Esophagus squamous epithelium (tissue), 5 donors: ENCODE measurements around the gene TNIP1. TPM values are rescaled to one million over a fixed set of nuclear protein-coding genes. Genes with fewer than 3 reads are reported as not detected.

Experiments used
- DNase-seq: peaks from one replicate; lab custom pipeline; 2025; lab: John Stamatoyannopoulos, UW
- H3K27ac ChIP-seq, 4 donors: fragments of 200-600 bp; sonication (generic); one replicate each; pipeline ENCODE4 v1.5.1; 2016 to 2019; ENCODE audit warnings: mild to moderate bottlenecking in 1 of 4
- H3K27me3 ChIP-seq, 4 donors: fragments of 200-600 bp; sonication (generic); 1 replicate in 3 of 4; 2 replicates in 1 of 4; pipeline versions ENCODE4 v1.5.1 to v1.6.0; 2017 to 2021; ENCODE audit warnings: antibody characterized with exemption in 1 of 4
- H3K36me3 ChIP-seq, 3 donors: fragments of 200-600 bp; sonication (generic); one replicate each; pipeline ENCODE4 v1.5.1; 2016 to 2019
- H3K4me1 ChIP-seq, 3 donors: fragments of 200-600 bp; sonication (generic); one replicate each; pipeline ENCODE4 v1.5.1; 2017 to 2019
- H3K4me3 ChIP-seq, 4 donors: fragments of 200-600 bp; sonication (generic); 1 replicate in 3 of 4; 2 replicates in 1 of 4; pipeline ENCODE4 v1.5.1; 2016 to 2019; ENCODE audit warnings: mild to moderate bottlenecking in 2 of 4, moderate library complexity in 1 of 4
- H3K9me3 ChIP-seq, 3 donors: fragments of 200-600 bp; sonication (generic); one replicate each; pipeline ENCODE4 v1.5.1; 2016 to 2019
- POLR2A ChIP-seq, 4 donors: fragments of 450-650 bp; IDR thresholded peaks; one replicate each; pipeline ENCODE4 v1.6.1; 2017; ENCODE audit warnings: antibody characterized with exemption in 4 of 4, mild to moderate bottlenecking in 4 of 4, moderate library complexity in 3 of 4
- WGBS, 2 donors: methylation state at CpG; one replicate each; pipeline ENCODE4 v1.1.5; 2018; 5-methylcytosine and 5-hydroxymethylcytosine counted together
- intact Hi-C: fragments of 100-400 bp; cut with DNase I; formaldehyde crosslinking; loops from one replicate; pipeline ENCODE4 v1.15.0; 2022
- total RNA-seq, 4 donors: library from RNA; depleted of rRNA; stranded (reverse); fragments of >200 nt; gene quantifications; one replicate each; pipeline ENCODE4 v1.1.0, GENCODE V29; 2016
- TF ChIP-seq, protein P1 (sequence below), 6 experiments: fragments of 450-650 bp in 4 of 6; fragments of 200-600 bp in 2 of 6; sonication (generic) in 2 of 6; IDR thresholded peaks; one replicate each; pipeline ENCODE4 v1.5.1; 2016 to 2019; ENCODE audit warnings: antibody characterized with exemption in 6 of 6, mild to moderate bottlenecking in 4 of 6, moderate library complexity in 4 of 6
- donor health status: DM: yes; HTN: yes; CAD: no.

The TNIP1 gene
- total RNA-seq, 4 donors from 2014 or later: 55.5 to 109 (median 95.4) TPM

GRCh38 chr5:151007430-151008209 is 73.2 kb downstream of the TNIP1 start:
- Histone ChIP-seq H3K4me3 (no peak overlapping the region), H3K27ac (peak overlapping the region; percentile 30 to 93 (median 78)), H3K27me3 (no peaks in the 10 kb centered on the region), H3K9me3 (no peaks in the 10 kb centered on the region), H3K4me1 (peaks cover 10 to 62% (median 31%) of the 10 kb centered on the region in 3 donors), H3K36me3 (no peaks in the 10 kb centered on the region)
- 59 to 72% methylated on average over 7 of the region's 7 CpGs for WGBS, 2 donors
- intact Hi-C loops: no loop called here
- TF ChIP-seq, protein P1, sequence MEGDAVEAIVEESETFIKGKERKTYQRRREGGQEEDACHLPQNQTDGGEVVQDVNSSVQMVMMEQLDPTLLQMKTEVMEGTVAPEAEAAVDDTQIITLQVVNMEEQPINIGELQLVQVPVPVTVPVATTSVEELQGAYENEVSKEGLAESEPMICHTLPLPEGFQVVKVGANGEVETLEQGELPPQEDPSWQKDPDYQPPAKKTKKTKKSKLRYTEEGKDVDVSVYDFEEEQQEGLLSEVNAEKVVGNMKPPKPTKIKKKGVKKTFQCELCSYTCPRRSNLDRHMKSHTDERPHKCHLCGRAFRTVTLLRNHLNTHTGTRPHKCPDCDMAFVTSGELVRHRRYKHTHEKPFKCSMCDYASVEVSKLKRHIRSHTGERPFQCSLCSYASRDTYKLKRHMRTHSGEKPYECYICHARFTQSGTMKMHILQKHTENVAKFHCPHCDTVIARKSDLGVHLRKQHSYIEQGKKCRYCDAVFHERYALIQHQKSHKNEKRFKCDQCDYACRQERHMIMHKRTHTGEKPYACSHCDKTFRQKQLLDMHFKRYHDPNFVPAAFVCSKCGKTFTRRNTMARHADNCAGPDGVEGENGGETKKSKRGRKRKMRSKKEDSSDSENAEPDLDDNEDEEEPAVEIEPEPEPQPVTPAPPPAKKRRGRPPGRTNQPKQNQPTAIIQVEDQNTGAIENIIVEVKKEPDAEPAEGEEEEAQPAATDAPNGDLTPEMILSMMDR (IDR thresholded peaks at IDR 0.05): no peak
- TF ChIP-seq POLR2A (IDR thresholded peaks at IDR 0.05): no peak
- DNase-seq: no peak

DNA sequence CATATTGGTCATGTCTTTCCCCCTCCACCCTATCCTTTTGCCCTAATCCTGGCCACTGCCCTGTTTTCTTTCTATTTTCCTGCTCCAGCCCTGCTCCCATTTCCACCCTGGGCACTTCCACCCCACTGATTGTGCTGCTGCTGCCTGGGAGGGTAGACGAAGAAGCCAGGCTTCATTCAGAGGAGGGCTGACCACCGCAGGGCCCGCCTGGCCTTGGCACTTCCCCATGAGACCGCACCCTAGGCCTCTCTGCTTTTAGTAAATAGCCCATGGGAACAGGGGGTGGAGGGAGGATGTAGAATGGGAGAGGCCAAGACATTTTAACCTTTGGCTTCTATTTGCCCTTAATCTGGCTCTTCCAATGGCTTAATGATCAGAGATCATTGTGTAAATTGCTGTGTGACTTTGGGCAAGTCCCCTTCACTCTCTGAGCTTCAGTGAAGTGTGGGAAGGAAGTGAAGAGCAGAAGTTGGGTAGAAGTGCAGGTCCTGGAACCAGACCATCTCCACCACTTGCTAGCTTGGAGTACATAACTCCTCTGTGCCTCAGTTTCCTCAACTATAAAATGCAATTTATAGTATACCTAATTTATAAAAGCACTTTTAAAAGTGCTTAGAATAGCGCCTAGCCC is 74.0 kb downstream of the TNIP1 start:
- Histone ChIP-seq H3K27ac (peak overlapping the region; percentile 37 to 93 (median 78)), H3K9me3 (no peaks in the 10 kb centered on the region), H3K36me3 (no peaks in the 10 kb centered on the region), H3K4me1 (peaks cover 10 to 64% (median 31%) of the 10 kb centered on the region in 3 donors), H3K27me3 (no peaks in the 10 kb centered on the region), H3K4me3 (peak overlapping the region in 1 of 4 donors; percentile 15)
- DNase-seq: no peak
- WGBS, 2 donors: 77 to 100% methylated on average over 1 to 4 of the region's 5 CpGs
- TF ChIP-seq, protein P1 (IDR thresholded peaks at IDR 0.05): no peak
- TF ChIP-seq POLR2A (IDR thresholded peaks at IDR 0.05): no peak
- intact Hi-C loops: no loop called here

DNA sequence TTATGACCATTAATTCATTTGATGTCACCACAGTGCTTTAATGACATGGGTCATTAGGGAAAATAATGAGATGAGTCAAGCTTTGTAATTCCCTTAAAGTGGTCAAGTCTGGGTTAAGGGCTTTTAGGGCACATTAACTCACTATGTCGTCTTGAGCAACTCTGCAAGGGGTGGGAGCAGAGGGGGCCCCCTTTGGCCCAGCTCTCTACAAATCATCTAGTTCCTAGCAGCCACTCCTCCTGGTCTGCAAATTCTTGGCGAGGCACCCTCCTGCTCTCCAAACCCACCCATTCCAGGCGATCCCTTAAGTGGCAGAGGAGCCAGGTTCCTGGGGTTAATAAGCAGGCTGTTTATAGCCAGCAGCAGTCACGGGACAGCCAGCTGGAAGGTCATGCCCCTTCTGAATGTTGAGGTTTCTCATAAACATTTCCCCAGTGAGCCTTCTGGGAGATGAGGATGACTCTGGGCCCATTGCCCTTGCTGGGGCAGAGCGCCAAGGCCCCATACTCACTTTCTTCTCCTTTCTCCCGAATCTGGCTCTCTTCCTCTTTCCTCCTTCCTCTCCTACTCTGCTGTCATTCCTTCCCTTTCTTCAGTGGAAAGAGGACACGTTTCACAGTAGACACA is 74.8 kb downstream of the TNIP1 start:
- intact Hi-C loops: no loop called here
- 35 to 54% methylated on average over 4 to 6 of the region's 7 CpGs for WGBS, 2 donors
- TF ChIP-seq POLR2A (IDR thresholded peaks at IDR 0.05): no peak
- TF ChIP-seq, protein P1 (IDR thresholded peaks at IDR 0.05): no peak
- Histone ChIP-seq H3K4me3 (peak overlapping the region in 1 of 4 donors; percentile 31), H3K9me3 (no peaks in the 10 kb centered on the region), H3K4me1 (peaks cover 10 to 64% (median 31%) of the 10 kb centered on the region in 3 donors), H3K27ac (peak overlapping the region; percentile 64 to 93 (median 78)), H3K27me3 (no peaks in the 10 kb centered on the region), H3K36me3 (no peaks in the 10 kb centered on the region)
- no peak for DNase-seq

GRCh38 chr5:151005187-151005949 is 75.5 kb downstream of the TNIP1 start:
- intact Hi-C loops: no loop called here
- H3K36me3 ChIP-seq: no peaks in the 10 kb centered on the region
- H3K27ac ChIP-seq: peak overlapping the region; percentile 64 to 93 (median 78)
- H3K27me3 ChIP-seq: no peaks in the 10 kb centered on the region
- DNase-seq: no peak
- TF ChIP-seq POLR2A (IDR thresholded peaks at IDR 0.05): no peak
- TF ChIP-seq, protein P1 (IDR thresholded peaks at IDR 0.05): no peak
- H3K4me3 ChIP-seq: peak overlapping the region in 1 of 4 donors; percentile 31
- peaks cover 10 to 66% (median 31%) of the 10 kb centered on the region in 3 donors for H3K4me1 ChIP-seq
- 57 to 67% methylated on average over 5 of the region's 5 CpGs for WGBS, 2 donors
- no peaks in the 10 kb centered on the region for H3K9me3 ChIP-seq
